ENCODE measurements around the gene FFAR2.

- no peak for TF ChIP-seq CTCF (IDR thresholded peaks at IDR 0.05; ENCODE audit: low read depth, low read length, missing input control)
- TF ChIP-seq RAD21 (IDR thresholded peaks at IDR 0.05), result no peak
- no peak for TF ChIP-seq GABPA (IDR thresholded peaks at IDR 0.05 in 1 of 2, conservative IDR thresholded peaks at IDR 0.05 in 1 of 2)
- no peak for TF ChIP-seq REST (IDR thresholded peaks at IDR 0.05)
- TF ChIP-seq ATF3 (IDR thresholded peaks at IDR 0.05), result no peak
- TF ChIP-seq ZBTB33 (IDR thresholded peaks at IDR 0.05), result no peak
- TF ChIP-seq MAX (IDR thresholded peaks at IDR 0.05), result no peak
- TF ChIP-seq EGR1 (IDR thresholded peaks at IDR 0.05; ENCODE audit: low read depth in 2 of 2), result no peak
- TF ChIP-seq JUND (IDR thresholded peaks at IDR 0.05), result no peak
- no peak for TF ChIP-seq SP1 (IDR thresholded peaks at IDR 0.05)
Observed at GRCh38 chr19:35433448-35433847, 14.6 kb upstream of the FFAR2 start.
